ENCODE results near the gene SAV1.

The SAV1 gene

DNA sequence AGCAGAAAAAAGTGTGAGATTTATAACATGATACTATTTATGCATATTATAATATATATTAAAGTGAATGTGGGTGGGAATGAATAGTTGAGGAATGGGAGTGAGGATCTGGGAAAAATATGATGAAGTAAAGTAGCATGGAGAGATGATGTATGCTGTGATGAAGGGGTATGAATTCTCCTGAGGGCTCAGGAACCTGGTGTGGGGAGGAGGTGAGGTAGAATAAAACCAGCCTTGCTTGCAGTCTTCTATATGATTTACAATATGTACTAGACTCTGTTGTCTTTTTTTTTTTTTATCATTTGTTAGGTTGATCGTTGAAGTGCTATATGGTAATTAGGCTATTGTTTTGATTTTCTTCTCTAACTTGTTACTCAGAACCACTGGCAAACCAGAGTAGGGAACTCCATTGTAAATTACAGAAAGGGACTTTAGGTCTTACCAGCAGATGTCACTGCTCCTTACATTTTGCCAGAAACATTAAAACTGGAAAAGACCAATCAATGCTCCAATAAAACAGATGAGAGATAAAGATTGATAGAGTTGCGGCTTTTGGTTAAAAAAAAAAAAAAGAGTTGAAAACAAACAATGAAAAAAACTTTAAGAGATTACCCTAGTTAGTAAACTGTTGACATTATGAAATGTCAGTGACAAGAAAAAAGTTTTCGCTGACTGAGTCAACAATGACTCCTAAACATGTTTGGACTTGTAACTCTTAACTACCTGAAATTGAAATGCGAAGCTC is 68.2 kb downstream of the SAV1 start:
- no peaks in the 10 kb centered on the region for H3K36me3 ChIP-seq
- H3K27ac ChIP-seq: no peak overlapping the region
- H3K4me3 ChIP-seq (ENCODE audit: low read depth in 1 of 2, low read length in 1 of 2): no peak overlapping the region
- H3K9me3 ChIP-seq: no peaks in the 10 kb centered on the region
- no peaks in the 10 kb centered on the region for H3K4me1 ChIP-seq (ENCODE audit: control insufficient read depth in 1 of 2, insufficient read depth in 1 of 2, low read depth in 1 of 2, low read length in 1 of 2)
- TF ChIP-seq, protein P1, sequence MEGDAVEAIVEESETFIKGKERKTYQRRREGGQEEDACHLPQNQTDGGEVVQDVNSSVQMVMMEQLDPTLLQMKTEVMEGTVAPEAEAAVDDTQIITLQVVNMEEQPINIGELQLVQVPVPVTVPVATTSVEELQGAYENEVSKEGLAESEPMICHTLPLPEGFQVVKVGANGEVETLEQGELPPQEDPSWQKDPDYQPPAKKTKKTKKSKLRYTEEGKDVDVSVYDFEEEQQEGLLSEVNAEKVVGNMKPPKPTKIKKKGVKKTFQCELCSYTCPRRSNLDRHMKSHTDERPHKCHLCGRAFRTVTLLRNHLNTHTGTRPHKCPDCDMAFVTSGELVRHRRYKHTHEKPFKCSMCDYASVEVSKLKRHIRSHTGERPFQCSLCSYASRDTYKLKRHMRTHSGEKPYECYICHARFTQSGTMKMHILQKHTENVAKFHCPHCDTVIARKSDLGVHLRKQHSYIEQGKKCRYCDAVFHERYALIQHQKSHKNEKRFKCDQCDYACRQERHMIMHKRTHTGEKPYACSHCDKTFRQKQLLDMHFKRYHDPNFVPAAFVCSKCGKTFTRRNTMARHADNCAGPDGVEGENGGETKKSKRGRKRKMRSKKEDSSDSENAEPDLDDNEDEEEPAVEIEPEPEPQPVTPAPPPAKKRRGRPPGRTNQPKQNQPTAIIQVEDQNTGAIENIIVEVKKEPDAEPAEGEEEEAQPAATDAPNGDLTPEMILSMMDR (IDR thresholded peaks at IDR 0.05): no peak
- no peaks in the 10 kb centered on the region for H3K27me3 ChIP-seq

DNA sequence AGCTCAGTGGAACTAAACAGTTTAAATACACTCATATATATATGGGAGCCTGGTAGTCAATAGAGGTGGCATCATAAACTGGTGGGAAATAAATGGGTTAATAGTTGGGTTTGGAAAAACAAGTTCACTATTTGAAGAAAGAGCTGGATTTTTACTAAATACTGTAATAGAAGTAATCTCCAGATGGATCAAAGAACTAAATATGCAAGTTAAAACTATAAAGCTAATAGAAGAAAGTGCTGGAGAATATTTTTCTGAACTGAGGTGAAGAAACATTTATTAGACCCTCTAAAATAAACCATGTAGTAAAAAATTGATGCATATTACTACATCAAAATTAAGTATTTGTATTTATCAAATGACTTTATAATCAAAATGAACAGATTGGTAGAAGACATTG is 69.3 kb downstream of the SAV1 start:
- H3K4me1 ChIP-seq (ENCODE audit: control insufficient read depth in 1 of 2, insufficient read depth in 1 of 2, low read depth in 1 of 2, low read length in 1 of 2): no peaks in the 10 kb centered on the region
- no peaks in the 10 kb centered on the region for H3K27me3 ChIP-seq
- no peaks in the 10 kb centered on the region for H3K9me3 ChIP-seq
- no peaks in the 10 kb centered on the region for H3K36me3 ChIP-seq
- TF ChIP-seq, protein P1 (IDR thresholded peaks at IDR 0.05): no peak
- H3K27ac ChIP-seq: no peak overlapping the region
- no peak overlapping the region for H3K4me3 ChIP-seq (ENCODE audit: low read depth in 1 of 2, low read length in 1 of 2)

DNA sequence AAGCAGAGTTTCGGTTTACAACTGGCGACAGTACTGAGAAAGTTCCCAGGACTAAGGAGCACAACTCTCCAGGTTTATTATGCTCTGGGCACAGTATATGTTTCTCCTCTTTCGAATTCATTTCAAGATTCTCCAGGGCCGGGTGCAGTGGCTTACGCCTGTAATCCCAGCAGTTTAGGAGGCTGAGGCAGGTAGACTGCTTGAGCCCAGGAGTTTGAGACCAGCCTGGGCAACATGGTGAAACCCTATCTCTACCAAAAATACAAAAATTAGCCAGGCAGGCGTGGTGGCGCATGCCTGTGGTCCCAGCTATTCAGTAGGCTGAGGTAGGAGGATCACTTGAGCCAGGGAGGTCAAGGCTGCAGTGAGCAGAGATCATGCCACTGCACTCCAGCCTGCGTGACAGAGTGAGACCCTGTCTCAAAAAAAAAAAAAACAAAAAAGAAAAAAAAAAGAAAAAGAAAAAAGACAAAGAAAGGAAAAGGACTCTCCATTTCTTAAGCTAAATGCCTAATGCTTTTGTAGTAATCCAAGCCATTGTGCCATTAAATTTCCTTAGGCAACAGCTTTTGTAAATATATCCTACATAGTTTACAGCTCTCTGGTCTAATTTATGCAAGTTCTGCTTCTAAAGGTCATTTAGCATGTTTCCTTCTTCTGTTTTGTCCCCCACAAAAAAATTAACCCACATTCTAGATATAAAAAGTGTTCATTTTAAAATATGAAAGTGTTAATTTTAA is 73.4 kb downstream of the SAV1 start:
- H3K4me3 ChIP-seq (ENCODE audit: low read depth in 1 of 2, low read length in 1 of 2): no peak overlapping the region
- H3K27me3 ChIP-seq: no peaks in the 10 kb centered on the region
- TF ChIP-seq, protein P1 (IDR thresholded peaks at IDR 0.05): no peak
- H3K36me3 ChIP-seq: no peaks in the 10 kb centered on the region
- no peaks in the 10 kb centered on the region for H3K4me1 ChIP-seq (ENCODE audit: control insufficient read depth in 1 of 2, insufficient read depth in 1 of 2, low read depth in 1 of 2, low read length in 1 of 2)
- H3K27ac ChIP-seq: no peak overlapping the region
- no peaks in the 10 kb centered on the region for H3K9me3 ChIP-seq

DNA sequence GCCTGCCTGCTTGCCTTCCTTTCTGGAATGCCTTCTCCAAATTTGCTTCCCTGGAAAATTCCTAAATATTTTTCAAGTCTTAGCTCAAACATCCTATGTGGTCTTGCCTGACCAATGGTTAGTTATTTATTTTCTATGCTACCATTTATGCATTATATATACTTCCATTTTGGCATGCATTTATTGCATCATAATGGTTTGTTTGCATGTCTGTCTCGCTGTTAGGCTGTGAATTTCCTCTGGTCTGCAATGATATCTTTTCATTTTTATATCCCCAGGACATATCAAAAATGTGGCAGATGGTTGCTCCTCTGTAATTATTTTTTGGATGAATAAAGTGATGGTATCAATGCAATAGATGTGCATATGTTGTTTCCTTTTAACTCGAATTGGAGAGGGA is 77.6 kb downstream of the SAV1 start:
- Histone ChIP-seq H3K36me3 (no peaks in the 10 kb centered on the region), H3K27me3 (no peaks in the 10 kb centered on the region), H3K4me3 (ENCODE audit: low read depth in 1 of 2, low read length in 1 of 2) (no peak overlapping the region), H3K9me3 (no peaks in the 10 kb centered on the region), H3K27ac (no peak overlapping the region), H3K4me1 (ENCODE audit: control insufficient read depth in 1 of 2, insufficient read depth in 1 of 2, low read depth in 1 of 2, low read length in 1 of 2) (no peaks in the 10 kb centered on the region)
- TF ChIP-seq, protein P1 (IDR thresholded peaks at IDR 0.05): no peak
